HG03432 (cell line): ENCODE results near the gene CGB1.
"Not testable (repeated sequence)": the region's sequence is repeated elsewhere in the genome, so short reads cannot be mapped to it uniquely, and the experiment has no call there.

ENCODE experiments used
- ATAC-seq: cut with Tn5 transposase; IDR thresholded peaks from one replicate; pipeline ENCODE4 v1.9.1; 2021; ENCODE audit warnings: mild to moderate bottlenecking, moderate library complexity; ENCODE audit not compliant: unreplicated experiment

CGB1 gene

DNA sequence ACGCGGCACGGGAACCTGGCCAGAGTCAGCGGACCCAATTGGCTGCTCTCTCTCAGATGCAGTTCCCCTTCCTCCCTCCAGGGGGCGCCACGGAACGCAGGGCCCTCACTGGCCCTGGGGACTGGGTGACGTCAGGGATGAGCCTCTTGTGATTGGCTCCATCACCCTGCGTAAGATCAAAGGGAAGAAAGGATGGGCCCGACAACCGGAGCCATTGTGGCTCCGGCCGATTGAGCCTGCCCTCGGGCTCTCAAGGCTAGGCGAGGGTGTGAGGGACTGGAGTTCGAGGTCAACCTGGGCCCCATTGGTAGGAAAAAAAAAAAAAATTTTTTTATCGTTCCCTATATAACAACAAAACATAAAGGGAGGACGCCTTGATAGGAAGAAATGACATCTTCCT is at the start of gene CGB1:
Gene CGB1, minus strand, starts transcription at position 81 of the 400 bp plus-strand sequence. CDS start 184 bp downstream, outside the sequence.
- ATAC-seq, result not testable (repeated sequence)

GRCh38 chr19:49086296-49086695 is 49.6 kb upstream of the CGB1 start:
- ATAC-seq, result no peak

- ATAC-seq, result no peak
Measured at GRCh38 chr19:49085868-49086232, 49.2 kb upstream of the CGB1 start.

DNA sequence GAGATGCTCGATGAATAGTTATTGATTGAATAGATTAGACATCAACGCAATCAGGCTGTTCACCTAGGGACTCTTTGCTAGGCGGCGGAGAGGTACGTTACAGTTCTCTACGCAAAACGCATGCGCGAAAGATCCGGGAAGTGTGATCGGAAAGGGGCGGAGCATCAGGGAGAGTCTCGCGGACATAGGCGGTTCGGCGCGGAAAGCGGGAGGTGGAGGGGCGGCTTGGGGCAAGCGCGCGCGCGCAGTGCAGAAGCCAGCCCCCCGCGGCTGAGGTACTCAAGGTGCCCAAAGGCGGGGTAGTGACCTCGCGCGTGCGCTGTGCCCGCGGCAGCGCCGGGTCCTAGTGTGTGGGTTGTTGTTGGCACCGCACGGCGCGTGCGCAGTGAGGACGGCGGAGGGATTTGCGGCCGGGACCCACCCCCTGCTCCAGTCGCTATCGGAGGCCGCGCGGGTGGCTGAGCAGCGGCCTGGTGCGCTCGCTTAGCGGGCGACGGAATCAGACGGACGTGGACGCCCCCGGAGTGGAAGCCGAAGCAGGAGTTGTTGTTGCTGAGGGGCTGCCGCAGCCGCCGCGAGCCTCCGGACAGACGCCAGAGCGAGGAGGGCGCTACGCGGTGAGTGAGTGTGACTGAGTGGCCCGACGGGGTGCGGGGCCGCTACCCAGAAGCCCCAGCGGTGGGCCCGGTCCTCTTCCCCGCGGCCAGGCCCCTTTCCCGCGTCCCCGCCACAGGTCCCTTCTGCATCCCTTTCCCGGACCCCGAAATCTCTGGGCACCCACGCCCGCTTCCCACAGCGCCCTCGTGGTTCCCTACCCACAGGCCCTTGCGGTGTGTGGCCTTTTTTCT is 48.5 kb upstream of the CGB1 start, which contains the start of gene SNRNP70:
Gene SNRNP70, plus strand, starts transcription at position 432 of the 848 bp plus-strand sequence. CDS start 964 bp downstream, outside the sequence.
- peak; percentile 85 for ATAC-seq

GRCh38 chr19:49084206-49085019 is 47.7 kb upstream of the CGB1 start:
- ATAC-seq, result no peak

DNA sequence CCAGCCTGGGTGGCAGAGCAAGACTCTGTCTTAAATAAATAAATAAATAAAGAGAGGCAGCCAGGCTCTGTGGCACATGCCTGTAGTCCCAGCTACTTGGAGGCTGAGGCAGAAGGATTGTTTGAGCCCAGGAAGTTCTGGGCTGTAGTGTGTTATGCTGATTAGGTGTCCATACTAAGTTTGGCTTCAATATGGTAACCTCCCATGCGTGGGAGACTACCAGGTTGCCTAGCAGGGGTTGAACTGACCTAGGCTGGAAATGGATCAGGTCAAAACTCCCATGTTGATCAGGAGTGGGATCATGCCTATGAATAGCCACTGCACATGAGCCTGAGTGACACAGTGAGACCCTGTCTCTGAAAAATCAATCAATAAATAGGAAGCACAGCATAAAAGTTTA is 44.6 kb upstream of the CGB1 start:
- ATAC-seq, result no peak

DNA sequence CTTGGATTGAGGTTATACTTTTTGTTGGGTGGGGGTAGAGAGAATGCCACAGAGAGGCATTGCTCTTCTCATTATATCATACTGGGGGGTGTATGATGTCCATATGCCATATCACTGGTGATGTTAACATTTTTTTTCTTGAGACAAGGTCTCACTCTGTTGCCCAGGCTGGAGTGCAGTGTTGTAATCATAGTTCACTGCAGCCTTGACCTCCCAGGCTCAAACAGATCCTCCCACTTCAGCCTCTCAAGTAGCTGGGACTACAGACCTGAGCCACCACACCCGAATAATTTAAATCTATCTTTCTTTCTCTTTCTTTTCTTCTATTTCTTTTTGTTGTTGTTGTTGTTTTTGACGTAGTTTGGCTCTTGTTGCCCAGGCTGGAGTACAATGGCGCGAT is 43.7 kb upstream of the CGB1 start:
- no peak for ATAC-seq

GRCh38 chr19:49074869-49075268 is 38.2 kb upstream of the CGB1 start:
- not testable (repeated sequence) for ATAC-seq

GRCh38 chr19:49073514-49074378 is 37.1 kb upstream of the CGB1 start:
- no peak for ATAC-seq

GRCh38 chr19:49071860-49072547 is 35.3 kb upstream of the CGB1 start:
- no peak for ATAC-seq

DNA sequence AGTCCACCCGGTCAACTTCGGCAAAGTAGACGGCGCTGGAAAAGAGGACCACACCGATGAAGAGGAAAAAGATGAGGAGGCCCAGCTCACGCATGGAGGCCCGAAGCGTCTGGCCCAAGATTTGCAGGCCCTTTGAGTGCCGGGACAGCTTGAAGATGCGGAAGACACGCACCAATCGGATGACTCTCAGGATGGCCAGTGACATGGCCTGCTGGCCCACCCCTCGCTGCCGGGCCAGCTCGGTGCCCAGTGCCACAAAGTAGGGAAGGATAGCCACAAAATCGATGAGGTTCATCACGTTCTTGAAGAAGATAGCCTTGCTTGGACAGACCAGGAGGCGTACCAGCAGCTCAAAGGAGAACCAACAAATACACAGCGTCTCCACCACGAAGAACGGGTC is 33.7 kb upstream of the CGB1 start:
- ATAC-seq, result no peak

DNA sequence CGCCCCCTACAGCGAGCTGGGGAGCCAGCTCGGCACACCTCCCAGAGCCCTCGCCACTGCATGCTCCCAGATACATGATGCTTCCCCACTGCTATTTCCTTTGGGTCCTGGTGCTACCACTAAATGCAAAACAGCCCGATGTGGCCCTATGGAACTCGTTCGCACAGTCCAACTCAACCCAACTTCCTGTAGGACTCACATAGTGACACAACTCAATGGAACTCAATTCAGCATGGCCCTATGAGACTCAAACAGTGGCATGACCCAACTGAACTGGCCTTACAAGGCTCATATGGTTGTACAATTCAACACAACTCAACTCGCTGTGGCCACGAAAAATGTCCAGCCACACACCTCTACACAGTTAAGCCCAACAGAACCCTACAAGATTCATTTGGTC is 32.3 kb upstream of the CGB1 start:
- no peak for ATAC-seq

- ATAC-seq, result no peak
Measured at GRCh38 chr19:49067554-49067953, 30.9 kb upstream of the CGB1 start.

DNA sequence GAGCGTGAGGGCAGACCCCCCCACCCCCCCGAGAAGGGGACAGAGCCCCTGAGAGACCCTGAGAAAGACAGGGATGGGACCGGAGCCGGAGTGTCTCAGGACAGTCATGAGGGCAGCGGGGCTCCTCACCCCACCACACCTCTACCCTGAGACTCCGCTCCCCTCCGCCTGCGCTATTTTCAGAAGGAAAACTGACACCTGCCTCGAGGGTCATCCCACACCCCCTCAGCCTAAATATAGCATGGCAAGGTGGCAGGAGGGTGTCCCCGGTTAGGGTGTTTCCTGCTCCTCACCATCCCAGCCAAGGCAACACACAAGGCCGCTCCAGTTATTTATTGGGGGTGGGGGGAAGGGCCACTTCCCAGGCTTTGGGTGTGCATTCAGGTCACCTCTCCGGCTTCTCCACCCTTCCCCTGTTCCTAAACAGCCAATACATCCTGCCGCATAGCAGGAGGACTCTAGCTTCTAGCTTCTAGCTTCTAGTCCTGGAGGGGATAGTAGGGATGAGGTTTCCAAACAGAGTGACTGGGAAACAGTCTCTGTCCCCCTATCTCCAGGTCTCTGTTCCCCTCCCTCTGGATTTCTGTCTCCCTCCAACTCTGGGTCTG is 29.3 kb upstream of the CGB1 start:
- no peak for ATAC-seq

DNA sequence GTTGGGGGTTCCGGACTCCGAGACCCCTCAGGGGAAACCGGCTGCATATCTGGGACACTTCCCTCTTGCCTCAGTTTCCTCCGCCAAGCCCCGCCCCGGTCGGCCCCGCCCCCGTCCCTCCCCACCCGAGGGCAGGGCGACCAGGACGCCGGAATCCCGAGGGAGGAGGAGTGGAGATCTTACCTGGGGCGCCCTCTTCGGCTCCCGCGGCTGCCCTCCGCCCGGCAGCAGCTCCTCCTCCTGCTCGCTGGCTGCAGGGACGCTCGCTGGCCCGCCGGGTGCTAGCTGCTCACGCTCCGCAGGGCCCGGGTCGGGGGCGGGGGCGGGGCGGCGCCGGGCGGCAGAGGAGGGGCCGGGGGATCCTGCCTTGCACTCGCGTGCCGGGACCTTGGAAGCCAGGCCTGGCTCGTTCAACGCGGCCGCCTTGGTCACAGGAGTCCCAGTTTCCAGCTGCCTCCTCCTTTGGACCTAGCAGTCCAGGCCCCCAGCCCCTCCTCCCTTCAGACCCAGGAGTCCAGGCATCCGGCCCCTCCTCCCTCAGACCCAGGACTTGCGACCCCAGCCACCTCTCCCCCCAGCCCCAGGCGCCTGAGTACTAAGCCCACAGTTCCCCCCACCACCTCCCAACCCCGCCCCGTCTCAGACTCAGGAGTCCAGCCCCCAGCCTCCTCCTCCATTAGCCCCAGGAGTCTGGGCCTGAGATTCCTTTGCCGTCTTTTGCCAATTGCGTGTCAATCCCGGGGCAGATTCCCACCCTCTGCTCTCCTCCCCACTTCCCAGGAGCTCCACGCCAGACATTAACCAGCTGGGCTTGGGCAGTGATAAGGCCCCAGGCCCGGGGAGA is 28.3 kb upstream of the CGB1 start, which contains the start of gene NTF4:
Gene NTF4, minus strand, starts transcription at position 51 of the 844 bp plus-strand sequence. CDS start 2,821 bp downstream, outside the sequence.
- ATAC-seq, result no peak

DNA sequence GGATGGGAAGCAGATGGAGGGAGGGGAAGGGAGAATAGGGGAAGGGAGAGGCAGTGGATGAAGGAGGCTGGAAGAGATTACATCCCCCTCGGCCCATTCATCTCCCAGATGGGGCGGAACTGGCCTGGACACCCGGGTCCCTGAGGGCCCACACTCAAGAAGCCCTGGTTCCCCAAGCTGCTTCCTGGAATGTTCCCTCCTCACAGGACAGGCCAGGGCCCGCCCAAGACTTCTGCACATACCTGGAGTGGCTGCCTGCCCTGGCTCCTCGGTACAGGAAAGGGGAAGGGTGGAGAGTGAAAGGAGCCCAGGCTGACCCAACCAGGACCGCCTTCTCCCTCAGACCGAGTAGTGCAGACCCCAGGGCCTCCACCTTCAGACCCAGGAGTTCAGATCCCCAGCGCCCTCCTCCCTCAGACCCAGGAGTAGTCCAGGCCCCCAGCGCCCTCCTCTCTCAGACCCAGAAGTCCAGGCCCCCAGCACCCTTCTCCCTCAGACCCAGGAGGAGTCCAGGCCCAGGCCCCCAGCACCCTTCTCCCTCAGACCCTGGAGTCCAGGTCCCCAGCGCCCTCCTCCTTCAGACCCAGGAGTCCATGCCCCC is 27.4 kb upstream of the CGB1 start:
- ATAC-seq, result no peak

DNA sequence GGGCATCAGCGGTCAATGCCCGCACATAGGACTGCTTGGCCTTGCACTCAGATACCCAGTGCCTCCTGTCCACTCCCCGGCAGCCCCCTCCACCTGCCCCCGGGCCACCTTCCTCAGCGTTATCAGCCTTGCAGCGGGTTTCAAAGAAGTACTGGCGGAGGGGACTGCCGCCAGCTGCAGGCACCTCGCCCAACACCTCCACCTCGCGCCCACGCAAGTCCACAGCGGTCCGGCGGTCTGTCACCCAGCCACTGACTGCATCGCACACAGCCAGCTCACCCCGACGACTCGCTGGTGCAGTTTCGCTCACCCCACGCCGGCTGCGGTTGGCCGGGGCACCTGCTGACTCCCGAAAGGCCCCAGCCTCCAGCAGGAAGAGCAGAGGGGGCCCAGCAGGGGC is 24.8 kb upstream of the CGB1 start:
- no peak for ATAC-seq

DNA sequence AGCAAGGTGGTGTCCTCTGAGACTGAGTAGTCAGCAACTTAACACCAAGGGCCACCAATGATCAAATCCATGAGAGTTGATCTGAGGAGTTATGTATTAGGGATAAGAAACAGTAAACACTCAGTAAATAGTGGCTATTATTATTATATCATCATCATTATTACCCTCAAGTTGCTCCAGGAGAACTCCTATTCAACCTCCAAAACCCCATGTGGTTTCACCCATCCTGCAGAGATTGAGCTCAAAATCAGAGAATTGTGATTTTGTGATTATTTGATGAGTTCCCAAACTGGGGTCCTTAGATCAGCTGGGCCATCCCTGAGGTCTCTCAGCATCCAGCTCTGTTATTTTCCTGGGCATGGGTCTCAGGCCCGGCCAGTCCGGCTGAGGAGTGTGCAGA is 24.3 kb upstream of the CGB1 start:
- no peak for ATAC-seq

- ATAC-seq, result no peak
Measured at GRCh38 chr19:49059053-49059452, 22.4 kb upstream of the CGB1 start.
